Measurements from ENCODE around the gene ABCG4. TPM values are rescaled to one million over a fixed set of nuclear protein-coding genes. Genes with fewer than 3 reads are reported as not detected.
A peak's percentile ranks its signal among the peaks of the same experiment; 100 is the strongest.

The ABCG4 gene
- total and polyA plus RNA-seq, 9 of the 15 experiments (the other 6 are each of a cell fraction or from before 2014, with no cell fraction given), result 0.03 to 0.11 (median 0.07) TPM; not detected in 4

DNA sequence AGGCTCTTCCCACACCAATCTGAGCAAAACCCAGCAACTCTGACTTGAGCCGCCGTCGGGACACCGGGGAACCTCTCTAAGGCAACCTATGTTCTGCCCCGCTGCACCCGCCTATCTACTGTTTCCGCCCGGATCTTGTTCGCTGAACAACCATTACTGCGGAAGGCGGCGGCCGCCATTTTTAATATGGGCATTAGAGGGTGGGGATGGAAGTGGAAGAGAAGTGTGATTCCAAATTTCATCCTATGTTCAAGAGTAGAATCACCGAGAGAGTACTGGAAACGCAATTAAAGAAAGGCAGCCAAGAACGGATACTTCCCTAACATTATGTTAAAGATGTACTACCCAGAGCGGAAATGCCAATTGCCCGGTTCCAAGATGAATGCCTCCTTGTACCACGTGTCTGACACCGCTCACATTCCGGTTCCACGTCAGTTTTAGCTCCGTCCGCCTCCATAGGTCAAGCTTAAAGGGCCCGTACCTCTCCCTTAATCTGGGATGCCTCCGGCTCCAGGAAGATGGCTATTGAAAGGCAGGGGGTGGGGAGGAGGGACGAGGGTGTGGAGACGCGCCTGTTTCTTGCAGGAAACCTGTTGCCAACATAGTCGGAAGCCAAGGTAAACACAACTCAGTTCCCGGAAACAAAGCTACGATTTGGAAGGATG lies 47.0 kb upstream of the ABCG4 start, which contains the start of gene DPAGT1 (continued):
- TF ChIP-seq ZNF584 (CRISPR knock-in tag; IDR thresholded peaks at IDR 0.05; ENCODE audit: low read depth) (peak; percentile 75), SAP30 (IDR thresholded peaks at IDR 0.05; ENCODE audit: borderline replicate concordance, insufficient read depth, low read depth, low read length, poor library complexity, severe bottlenecking) (peak; percentile 88), PBX2 (CRISPR knock-in tag; IDR thresholded peaks at IDR 0.05; ENCODE audit: low read depth) (no peak), PBX2 (tag; conservative IDR thresholded peaks at IDR 0.05; ENCODE audit: low read depth) (no peak), HMG20A (CRISPR knock-in tag; conservative IDR thresholded peaks at IDR 0.05) (no peak), CGGBP1 (CRISPR knock-in tag; IDR thresholded peaks at IDR 0.05) (no peak), CHD4 (IDR thresholded peaks at IDR 0.05; ENCODE audit: insufficient read depth, insufficient replicate concordance, low read depth, low read length, poor library complexity, severe bottlenecking) (no peak), ZNF507 (tag; conservative IDR thresholded peaks at IDR 0.05) (no peak), ZNF184 (CRISPR knock-in tag; IDR thresholded peaks at IDR 0.05) (no peak), TRIM24 (IDR thresholded peaks at IDR 0.05) (peak in 1 of 2 experiments; percentile 93; a peak in 2 of 4 replicates), KLF13 (tag; IDR thresholded peaks at IDR 0.05; ENCODE audit: borderline replicate concordance, low read depth) (peak; percentile 81; the same call in 1 of the 2 replicates), ZNF699 (CRISPR knock-in tag; IDR thresholded peaks at IDR 0.05; ENCODE audit: insufficient replicate concordance) (no peak), ETS2 (tag; IDR thresholded peaks at IDR 0.05; ENCODE audit: borderline replicate concordance, poor library complexity, severe bottlenecking) (no peak), DMBX1 (CRISPR knock-in tag; IDR thresholded peaks at IDR 0.05; ENCODE audit: borderline replicate concordance) (peak; percentile 60; the same call in 1 of the 2 replicates), ZNF253 (CRISPR knock-in tag; conservative IDR thresholded peaks at IDR 0.05) (no peak), JUNB (CRISPR knock-in tag; conservative IDR thresholded peaks at IDR 0.05) (no peak), SMARCA5 (IDR thresholded peaks at IDR 0.05) (no peak), ZNF445 (CRISPR knock-in tag; IDR thresholded peaks at IDR 0.05; ENCODE audit: low read depth) (no peak), LEF1 (IDR thresholded peaks at IDR 0.05) (no peak), ESRRA (IDR thresholded peaks at IDR 0.05; ENCODE audit: borderline replicate concordance, low read depth) (peak; percentile 40; the same call in 1 of the 2 replicates), DIDO1 (tag; IDR thresholded peaks at IDR 0.05; ENCODE audit: low read depth) (peak; percentile 98), HSF4 (CRISPR knock-in tag; IDR thresholded peaks at IDR 0.05; ENCODE audit: borderline replicate concordance) (no peak), ATF2 (CRISPR knock-in tag; IDR thresholded peaks at IDR 0.05) (no peak)
- TF ChIP-seq, protein P1, sequence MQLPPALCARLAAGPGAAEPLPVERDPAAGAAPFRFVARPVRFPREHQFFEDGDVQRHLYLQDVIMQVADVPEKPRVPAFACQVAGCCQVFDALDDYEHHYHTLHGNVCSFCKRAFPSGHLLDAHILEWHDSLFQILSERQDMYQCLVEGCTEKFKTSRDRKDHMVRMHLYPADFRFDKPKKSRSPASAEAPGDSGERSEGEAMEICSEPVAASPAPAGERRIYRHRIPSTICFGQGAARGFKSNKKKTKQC (CRISPR knock-in tag; IDR thresholded peaks at IDR 0.05), result no peak
